ENCODE measurements around the gene UPK3A.

The UPK3A gene

DNA sequence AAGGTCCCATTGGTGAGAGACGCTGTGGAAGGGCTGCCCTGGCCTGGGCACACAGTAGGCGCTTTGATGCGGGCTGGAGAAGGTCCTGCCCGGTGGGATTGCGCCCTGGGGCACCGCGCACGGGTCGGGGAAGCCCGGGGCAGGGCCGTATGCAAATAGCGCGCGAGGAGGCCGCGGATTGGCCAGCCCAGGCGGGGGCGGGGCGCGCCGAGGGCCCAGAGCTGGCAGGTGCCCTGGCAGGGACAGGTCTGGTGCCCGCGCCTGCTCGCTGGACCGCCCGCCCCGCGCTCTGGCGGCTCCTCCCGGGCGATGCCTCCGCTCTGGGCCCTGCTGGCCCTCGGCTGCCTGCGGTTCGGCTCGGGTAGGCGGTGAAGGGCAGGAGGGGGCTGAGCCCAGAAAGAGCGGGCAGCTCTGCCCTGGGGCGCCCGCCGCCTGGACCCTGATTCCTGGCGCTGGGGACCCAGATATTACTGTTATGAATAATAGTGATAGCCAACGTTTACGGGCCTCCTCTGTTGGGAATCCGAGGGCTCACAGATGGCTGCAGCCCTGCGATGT lies at the start of gene UPK3A:
UPK3A (plus strand) TSS at position 245 of the 558 bp plus-strand sequence; CDS start at position 310, 65 bp downstream.
- TF ChIP-seq, protein P1, sequence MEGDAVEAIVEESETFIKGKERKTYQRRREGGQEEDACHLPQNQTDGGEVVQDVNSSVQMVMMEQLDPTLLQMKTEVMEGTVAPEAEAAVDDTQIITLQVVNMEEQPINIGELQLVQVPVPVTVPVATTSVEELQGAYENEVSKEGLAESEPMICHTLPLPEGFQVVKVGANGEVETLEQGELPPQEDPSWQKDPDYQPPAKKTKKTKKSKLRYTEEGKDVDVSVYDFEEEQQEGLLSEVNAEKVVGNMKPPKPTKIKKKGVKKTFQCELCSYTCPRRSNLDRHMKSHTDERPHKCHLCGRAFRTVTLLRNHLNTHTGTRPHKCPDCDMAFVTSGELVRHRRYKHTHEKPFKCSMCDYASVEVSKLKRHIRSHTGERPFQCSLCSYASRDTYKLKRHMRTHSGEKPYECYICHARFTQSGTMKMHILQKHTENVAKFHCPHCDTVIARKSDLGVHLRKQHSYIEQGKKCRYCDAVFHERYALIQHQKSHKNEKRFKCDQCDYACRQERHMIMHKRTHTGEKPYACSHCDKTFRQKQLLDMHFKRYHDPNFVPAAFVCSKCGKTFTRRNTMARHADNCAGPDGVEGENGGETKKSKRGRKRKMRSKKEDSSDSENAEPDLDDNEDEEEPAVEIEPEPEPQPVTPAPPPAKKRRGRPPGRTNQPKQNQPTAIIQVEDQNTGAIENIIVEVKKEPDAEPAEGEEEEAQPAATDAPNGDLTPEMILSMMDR (conservative IDR thresholded peaks at IDR 0.05), result no peak
- no peak; the same call in 1 of the 2 replicates for TF ChIP-seq ZFX (IDR thresholded peaks at IDR 0.05)
- peak within 1 kb of the TSS; percentile 68 for H3K27ac ChIP-seq

DNA sequence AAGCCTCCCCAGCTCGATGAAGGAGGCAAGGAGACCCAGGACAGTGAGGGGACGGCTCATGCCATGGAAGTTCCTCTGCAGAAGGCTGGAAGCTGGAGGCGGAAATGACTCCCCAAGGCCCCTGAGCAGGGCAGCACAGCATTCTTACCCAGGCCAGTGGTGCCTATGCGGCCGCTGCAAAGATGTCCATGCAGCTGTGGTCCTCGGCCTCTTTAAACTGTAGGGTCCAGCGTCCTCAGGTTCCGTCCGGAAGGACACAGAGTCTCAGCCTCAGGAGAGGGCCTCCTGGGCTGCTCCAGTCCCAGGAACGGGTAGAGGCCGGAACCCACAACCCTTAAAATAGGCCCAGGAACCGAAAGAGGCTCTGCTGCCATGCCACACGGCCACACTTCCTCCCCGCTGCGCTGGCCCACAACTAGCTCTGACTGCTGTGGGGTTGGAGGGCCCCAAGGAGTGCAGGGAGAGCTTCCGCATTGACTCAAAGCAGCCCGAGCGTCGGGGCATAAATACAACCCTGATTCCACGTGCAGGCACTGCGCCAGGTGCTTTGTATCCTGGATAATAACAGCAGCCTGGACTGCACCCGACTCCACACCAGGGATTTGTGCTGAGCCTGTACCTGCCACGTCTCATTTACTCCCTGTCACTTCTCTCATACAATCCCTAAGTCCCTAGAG lies 49.5 kb upstream of the UPK3A start:
- H3K27ac ChIP-seq, result no peak overlapping the region
- TF ChIP-seq, protein P1 (conservative IDR thresholded peaks at IDR 0.05), result no peak
- TF ChIP-seq ZFX (IDR thresholded peaks at IDR 0.05), result no peak

DNA sequence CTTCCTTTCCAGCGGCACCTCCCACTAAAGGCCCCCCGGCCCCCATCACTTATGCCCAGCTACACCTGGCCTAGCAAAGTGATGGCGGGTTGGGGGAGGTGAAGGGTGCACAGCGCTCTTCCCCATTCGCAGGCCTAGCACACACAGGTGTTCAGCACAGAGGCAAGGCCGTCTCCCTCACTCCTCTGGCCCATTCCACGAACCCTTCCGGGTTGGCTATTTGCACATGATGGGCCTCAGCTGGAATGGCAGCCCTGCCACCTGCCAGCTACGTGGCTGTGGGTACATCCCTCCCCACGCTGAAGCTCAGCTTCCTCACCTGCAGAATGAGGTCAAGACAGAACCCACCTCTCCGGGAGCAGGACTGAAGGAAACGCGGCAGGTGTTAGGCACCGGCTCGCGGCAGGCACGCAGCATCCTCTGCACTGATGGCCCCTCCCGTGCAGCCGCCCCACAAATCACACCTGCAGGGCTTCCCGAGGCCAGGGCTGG lies 48.9 kb upstream of the UPK3A start:
- no peak overlapping the region for H3K27ac ChIP-seq
- TF ChIP-seq, protein P1 (conservative IDR thresholded peaks at IDR 0.05), result no peak
- TF ChIP-seq ZFX (IDR thresholded peaks at IDR 0.05), result no peak

DNA sequence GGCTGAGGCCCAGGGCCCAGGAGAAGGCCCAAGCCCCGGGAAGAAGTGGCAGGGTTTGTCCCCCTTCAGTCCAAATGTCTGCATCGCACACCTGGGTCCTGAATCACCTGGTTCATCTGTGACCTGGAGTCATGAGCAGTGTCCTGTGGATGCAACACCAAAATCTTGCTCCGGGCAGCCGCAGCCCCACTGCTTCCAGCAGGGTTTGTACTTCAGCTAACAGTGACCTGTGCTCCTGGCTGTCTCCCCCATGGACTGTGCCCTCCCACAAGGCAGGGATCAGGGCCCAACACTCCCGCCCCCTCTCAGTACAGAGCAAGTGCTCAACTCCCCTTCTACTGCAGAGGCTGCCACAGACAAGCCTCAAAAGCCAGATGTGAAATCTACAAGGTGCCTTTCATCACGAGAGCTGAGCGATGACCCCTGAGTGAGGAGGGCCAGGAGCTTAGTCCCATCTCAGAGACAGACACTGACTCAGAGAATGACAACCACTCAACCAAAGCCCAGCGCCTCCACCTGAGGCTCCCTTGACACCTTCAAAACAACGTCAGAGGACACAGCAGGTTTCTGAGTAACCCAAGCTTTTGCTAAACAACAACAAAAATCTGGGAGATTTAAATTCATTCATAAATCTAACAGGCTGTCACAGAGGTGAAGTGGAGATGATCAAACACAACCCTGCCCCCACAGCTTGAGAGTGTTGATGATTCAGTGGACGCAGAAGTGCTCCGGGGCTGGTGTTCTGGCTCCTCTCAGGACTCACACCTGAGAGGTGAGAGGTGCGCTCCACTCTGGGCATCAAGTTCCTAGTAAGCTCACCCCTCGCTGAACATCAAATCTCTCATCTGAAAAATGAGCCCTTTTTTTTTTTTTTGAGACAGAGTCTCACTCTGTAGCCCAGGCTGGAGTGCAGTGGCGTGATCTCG lies 47.4 kb upstream of the UPK3A start:
- no peak for TF ChIP-seq ZFX (IDR thresholded peaks at IDR 0.05)
- TF ChIP-seq, protein P1 (conservative IDR thresholded peaks at IDR 0.05), result no peak
- H3K27ac ChIP-seq, result peak overlapping the region; percentile 89

DNA sequence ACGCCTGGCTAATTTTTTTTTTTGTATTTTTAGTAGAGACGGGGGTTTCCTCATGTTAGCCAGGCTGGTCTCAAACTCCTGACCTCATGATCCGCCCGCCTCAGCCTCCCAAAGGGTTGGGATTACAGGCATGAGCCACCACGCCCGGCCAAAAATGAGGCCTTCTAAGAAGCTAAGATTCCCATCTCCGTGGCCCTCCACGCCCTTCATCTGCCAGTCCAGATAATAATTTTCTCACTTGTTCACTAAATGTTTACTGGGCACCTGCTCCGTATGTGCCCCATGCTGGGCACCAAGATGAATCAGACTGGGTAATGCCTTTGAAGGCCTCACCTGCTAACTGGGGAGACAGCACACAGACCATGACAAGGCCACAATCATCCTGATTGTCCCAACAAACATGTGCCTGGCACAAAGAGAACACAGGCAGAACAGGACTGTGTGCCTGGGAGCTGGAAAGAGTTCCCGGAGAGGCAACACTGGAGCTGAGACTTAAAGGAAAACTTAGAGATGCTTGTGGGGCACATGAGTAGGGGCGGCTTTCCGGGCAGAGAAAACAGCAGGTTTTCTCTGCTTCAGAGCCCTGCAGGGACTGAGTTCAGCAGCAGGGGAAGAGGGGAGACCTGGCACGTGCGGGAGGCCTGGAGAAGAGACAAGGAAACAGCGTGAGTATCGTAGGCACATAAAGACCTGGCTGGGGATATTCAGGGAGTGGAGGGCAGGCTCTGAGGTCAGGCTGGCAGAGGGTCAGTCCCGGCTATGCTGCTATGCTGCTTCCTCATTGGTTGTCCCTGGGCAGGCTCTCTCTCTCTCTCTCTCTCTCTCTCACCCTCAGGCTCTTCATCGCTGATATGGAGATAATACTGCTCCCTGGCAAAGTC lies 46.4 kb upstream of the UPK3A start:
- H3K27ac ChIP-seq, result peak overlapping the region; percentile 89
- TF ChIP-seq, protein P1 (conservative IDR thresholded peaks at IDR 0.05), result no peak
- peak; percentile 58; the same call in 1 of the 2 replicates for TF ChIP-seq ZFX (IDR thresholded peaks at IDR 0.05)

DNA sequence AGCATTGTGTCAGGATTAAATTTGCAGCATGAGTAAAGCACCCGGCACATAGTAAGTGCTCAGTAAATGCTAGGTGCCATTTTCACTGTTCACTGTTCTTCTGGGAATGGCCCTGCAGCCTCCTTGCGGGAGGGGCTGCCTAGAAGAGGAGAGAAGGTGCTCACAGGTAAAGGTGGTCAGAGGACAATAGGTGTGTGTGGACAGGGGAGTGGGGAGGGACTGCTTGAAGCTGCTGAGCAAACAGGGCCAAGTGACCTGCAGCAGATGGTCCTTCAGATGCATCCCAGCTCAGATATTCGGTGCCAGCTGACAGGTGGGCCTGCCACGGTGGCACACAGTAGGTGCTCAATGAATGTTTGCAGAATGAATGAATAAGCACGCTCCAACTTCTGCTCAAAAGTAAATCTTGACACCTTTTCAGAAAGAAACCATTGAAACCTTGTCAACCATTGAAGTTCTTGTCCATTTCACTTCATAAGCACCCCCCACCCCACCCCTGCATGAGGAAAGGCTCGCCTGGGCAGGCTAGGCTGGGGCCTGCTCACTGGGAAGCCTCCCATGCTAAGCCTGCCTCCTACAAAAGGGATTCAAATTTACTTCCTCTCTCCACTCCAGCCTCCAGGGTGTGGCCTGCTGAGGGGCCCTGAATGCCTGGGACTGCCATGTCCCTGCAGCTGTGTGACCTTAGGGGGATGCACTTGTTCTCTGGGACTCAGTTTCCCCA lies 45.6 kb upstream of the UPK3A start:
- TF ChIP-seq, protein P1 (conservative IDR thresholded peaks at IDR 0.05), result no peak
- TF ChIP-seq ZFX (IDR thresholded peaks at IDR 0.05), result peak; percentile 19; the same call in 1 of the 2 replicates
- peak overlapping the region; percentile 89 for H3K27ac ChIP-seq
